Sigmoid colon (tissue), 7 donors: Measurements from ENCODE around the gene NACA2. TPM values are rescaled to one million over a fixed set of nuclear protein-coding genes. Genes with fewer than 3 reads are reported as not detected.

Experiments
- DNase-seq: peaks from one replicate; pipeline ENCODE4 v3.0.0-alpha.2; 2019
- H3K27ac ChIP-seq, 4 donors: fragments of 200-600 bp; sonication (generic); one replicate each; pipeline ENCODE4 v1.5.1; 2016 to 2019; ENCODE audit warnings: mild to moderate bottlenecking in 1 of 4
- H3K27me3 ChIP-seq, 3 donors: fragments of 200-600 bp; sonication (generic); one replicate each; pipeline ENCODE4 v1.5.1; 2019; ENCODE audit warnings: mild to moderate bottlenecking in 1 of 3
- H3K36me3 ChIP-seq, 4 donors: fragments of 200-600 bp; sonication (generic); one replicate each; pipeline ENCODE4 v1.5.1; 2016 to 2019
- H3K4me1 ChIP-seq, 4 donors: fragments of 200-600 bp; sonication (generic); one replicate each; pipeline ENCODE4 v1.5.1; 2017 to 2019
- H3K4me3 ChIP-seq, 4 donors: fragments of 200-600 bp; sonication (generic); one replicate each; pipeline ENCODE4 v1.5.1; 2017 to 2019; ENCODE audit warnings: mild to moderate bottlenecking in 2 of 4, moderate library complexity in 1 of 4
- H3K9me3 ChIP-seq, 4 donors: fragments of 200-600 bp in 3 of 4; sonication (generic) in 3 of 4; one replicate each; pipeline versions ENCODE4 v1.5.1 to v1.6.1; 2013 to 2019
- EP300 ChIP-seq, 4 donors: sonication (generic); formaldehyde crosslinking; IDR thresholded peaks; one replicate each; pipeline ENCODE4 v1.6.1; 2017; ENCODE audit warnings: antibody characterized with exemption in 4 of 4
- POLR2A ChIP-seq, 2 donors: fragments of 450-650 bp; IDR thresholded peaks; one replicate each; pipeline ENCODE4 v1.6.1; 2016; ENCODE audit warnings: antibody characterized with exemption in 2 of 2, mild to moderate bottlenecking in 2 of 2, moderate library complexity in 2 of 2
- POLR2AphosphoS5 ChIP-seq, 4 donors: sonication (generic); formaldehyde crosslinking; IDR thresholded peaks; one replicate each; pipeline ENCODE4 v1.6.1; 2017; ENCODE audit warnings: antibody characterized with exemption in 4 of 4
- WGBS, 2 donors: extraction: QIAGEN DNeasy Blood & Tissue Kit; methylation state at CpG; one replicate each; pipeline ENCODE4 v1.1.7; 2013; 5-methylcytosine and 5-hydroxymethylcytosine counted together
- intact Hi-C: fragments of 100-400 bp; cut with DNase I; formaldehyde crosslinking; loops from one replicate; pipeline ENCODE4 v1.15.1; 2023
- polyA plus RNA-seq, 3 donors: library from polyadenylated mRNA; stranded (reverse); fragments of 200-250 nt; gene quantifications; one replicate each; pipeline ENCODE4 v1.2.3, GENCODE V29; 2013
- total RNA-seq, 4 donors: library from RNA; depleted of rRNA; stranded (reverse); fragments of >200 nt; gene quantifications; one replicate each; pipeline ENCODE4 v1.1.0, GENCODE V29; 2016
- TF ChIP-seq, protein P1 (sequence below), 4 experiments: fragments of 450-650 bp in 3 of 4; fragments of 200-600 bp in 1 of 4; IDR thresholded peaks; one replicate each; pipeline ENCODE4 v1.5.1; 2016 to 2019; ENCODE audit warnings: antibody characterized with exemption in 4 of 4, mild to moderate bottlenecking in 3 of 4, moderate library complexity in 2 of 4
- donor health status: healthy with polysubstance abuse.
- donor health status: Bipolar disorder and iron deficiency.
- donor health status: healthy.

The NACA2 gene
- total and polyA plus RNA-seq, 7 donors: not detected

- H3K27me3 ChIP-seq: no peaks in the 10 kb centered on the region
- TF ChIP-seq POLR2A (IDR thresholded peaks at IDR 0.05) (no peak), POLR2AphosphoS5 (IDR thresholded peaks at IDR 0.05) (no peak), EP300 (IDR thresholded peaks at IDR 0.05) (no peak)
- TF ChIP-seq, protein P1, sequence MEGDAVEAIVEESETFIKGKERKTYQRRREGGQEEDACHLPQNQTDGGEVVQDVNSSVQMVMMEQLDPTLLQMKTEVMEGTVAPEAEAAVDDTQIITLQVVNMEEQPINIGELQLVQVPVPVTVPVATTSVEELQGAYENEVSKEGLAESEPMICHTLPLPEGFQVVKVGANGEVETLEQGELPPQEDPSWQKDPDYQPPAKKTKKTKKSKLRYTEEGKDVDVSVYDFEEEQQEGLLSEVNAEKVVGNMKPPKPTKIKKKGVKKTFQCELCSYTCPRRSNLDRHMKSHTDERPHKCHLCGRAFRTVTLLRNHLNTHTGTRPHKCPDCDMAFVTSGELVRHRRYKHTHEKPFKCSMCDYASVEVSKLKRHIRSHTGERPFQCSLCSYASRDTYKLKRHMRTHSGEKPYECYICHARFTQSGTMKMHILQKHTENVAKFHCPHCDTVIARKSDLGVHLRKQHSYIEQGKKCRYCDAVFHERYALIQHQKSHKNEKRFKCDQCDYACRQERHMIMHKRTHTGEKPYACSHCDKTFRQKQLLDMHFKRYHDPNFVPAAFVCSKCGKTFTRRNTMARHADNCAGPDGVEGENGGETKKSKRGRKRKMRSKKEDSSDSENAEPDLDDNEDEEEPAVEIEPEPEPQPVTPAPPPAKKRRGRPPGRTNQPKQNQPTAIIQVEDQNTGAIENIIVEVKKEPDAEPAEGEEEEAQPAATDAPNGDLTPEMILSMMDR (IDR thresholded peaks at IDR 0.05): no peak
- intact Hi-C loops: no loop called here
These were observed 36.1 kb upstream of the NACA2 start for GRCh38 chr17:61627125-61627524.

GRCh38 chr17:61625564-61625963 lies 34.5 kb upstream of the NACA2 start:
- no peak for DNase-seq
- no peaks in the 10 kb centered on the region for H3K9me3 ChIP-seq
- H3K27ac ChIP-seq: no peak overlapping the region
- H3K4me1 ChIP-seq: no peaks in the 10 kb centered on the region
- H3K36me3 ChIP-seq: no peaks in the 10 kb centered on the region
- H3K4me3 ChIP-seq: no peak overlapping the region
- intact Hi-C loops: no loop called here
- no peak for TF ChIP-seq POLR2AphosphoS5 (IDR thresholded peaks at IDR 0.05)
- TF ChIP-seq, protein P1 (IDR thresholded peaks at IDR 0.05): no peak
- H3K27me3 ChIP-seq: no peaks in the 10 kb centered on the region
- WGBS, 2 donors: 86 to 94% methylated on average over 5 of the region's 5 CpGs

More at GRCh38 chr17:61627125-61627524, 36.1 kb upstream of the NACA2 start:
- no peaks in the 10 kb centered on the region for H3K9me3 ChIP-seq
- DNase-seq: no peak
- H3K4me3 ChIP-seq: no peak overlapping the region
- H3K27ac ChIP-seq: no peak overlapping the region
- no peaks in the 10 kb centered on the region for H3K36me3 ChIP-seq
- H3K4me1 ChIP-seq: no peaks in the 10 kb centered on the region

DNA sequence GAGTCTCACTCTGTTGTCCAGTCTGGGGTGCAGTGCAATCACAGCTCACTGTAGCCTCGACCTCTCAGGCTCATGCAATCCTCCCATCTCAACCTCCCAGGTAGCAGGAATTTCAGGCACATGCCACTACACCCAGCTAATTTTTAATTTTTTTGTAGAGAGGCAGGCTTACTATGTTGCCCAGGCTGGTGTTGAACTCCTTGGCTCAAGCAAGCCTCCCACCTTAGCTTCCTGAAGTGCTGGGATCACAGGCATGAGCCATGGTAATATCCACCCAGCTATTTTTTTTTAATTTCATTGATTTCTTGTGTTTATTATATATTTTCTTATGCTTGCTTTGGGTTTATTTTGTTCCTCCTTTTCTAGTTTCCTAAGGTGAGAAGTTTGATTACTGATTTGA lies 33.9 kb upstream of the NACA2 start:
- intact Hi-C loops: no loop called here
- no peak overlapping the region for H3K27ac ChIP-seq
- H3K36me3 ChIP-seq: no peaks in the 10 kb centered on the region
- H3K9me3 ChIP-seq: peaks cover 0 to under 1% (median 0%) of the 10 kb centered on the region in 4 donors
- TF ChIP-seq POLR2AphosphoS5 (IDR thresholded peaks at IDR 0.05) (no peak), POLR2A (IDR thresholded peaks at IDR 0.05) (no peak), EP300 (IDR thresholded peaks at IDR 0.05) (no peak)
- TF ChIP-seq, protein P1 (IDR thresholded peaks at IDR 0.05): no peak
- no peak overlapping the region for H3K4me3 ChIP-seq
- DNase-seq: no peak
- no peaks in the 10 kb centered on the region for H3K27me3 ChIP-seq
- 75 to 90% methylated on average over 1 of the region's 1 CpG for WGBS, 2 donors
- no peaks in the 10 kb centered on the region for H3K4me1 ChIP-seq

- H3K9me3 ChIP-seq: peaks cover 0 to 7% (median 0%) of the 10 kb centered on the region in 4 donors
- 87 to 96% methylated on average over 2 of the region's 2 CpGs for WGBS, 2 donors
- no peak overlapping the region for H3K27ac ChIP-seq
- intact Hi-C loops: no loop called here
- H3K4me3 ChIP-seq: no peak overlapping the region
- TF ChIP-seq POLR2AphosphoS5 (IDR thresholded peaks at IDR 0.05): no peak
- TF ChIP-seq EP300 (IDR thresholded peaks at IDR 0.05): no peak
- no peak for TF ChIP-seq POLR2A (IDR thresholded peaks at IDR 0.05)
- TF ChIP-seq, protein P1 (IDR thresholded peaks at IDR 0.05): no peak
- H3K36me3 ChIP-seq: no peaks in the 10 kb centered on the region
- no peaks in the 10 kb centered on the region for H3K4me1 ChIP-seq
- no peaks in the 10 kb centered on the region for H3K27me3 ChIP-seq
- no peak for DNase-seq
These were observed 30.3 kb upstream of the NACA2 start for GRCh38 chr17:61621317-61621716.

GRCh38 chr17:61619953-61620352 lies 28.9 kb upstream of the NACA2 start:
- Histone ChIP-seq H3K36me3 (no peaks in the 10 kb centered on the region), H3K4me1 (no peaks in the 10 kb centered on the region), H3K27me3 (no peaks in the 10 kb centered on the region), H3K4me3 (no peak overlapping the region), H3K9me3 (peaks cover 0 to 7% (median 0%) of the 10 kb centered on the region in 4 donors), H3K27ac (no peak overlapping the region)
- 94 to 95% methylated on average over 1 of the region's 1 CpG for WGBS, 2 donors
- DNase-seq: no peak
- intact Hi-C loops: no loop called here
- TF ChIP-seq POLR2AphosphoS5 (IDR thresholded peaks at IDR 0.05) (no peak), EP300 (IDR thresholded peaks at IDR 0.05) (no peak), POLR2A (IDR thresholded peaks at IDR 0.05) (no peak)
- TF ChIP-seq, protein P1 (IDR thresholded peaks at IDR 0.05): no peak
